Measurements from ENCODE around the gene CYS1.
A peak's percentile ranks its signal among the peaks of the same experiment; 100 is the strongest.

CYS1 gene

GRCh38 chr2:10091182-10091888 lies 11.1 kb upstream of the CYS1 start:
- DNase-seq, result no peak

- DNase-seq, result no peak
Measured at GRCh38 chr2:10089565-10090190, 9.5 kb upstream of the CYS1 start.

GRCh38 chr2:10087360-10087759 lies 7.1 kb upstream of the CYS1 start:
- DNase-seq, result no peak

- no peak for DNase-seq
Measured at GRCh38 chr2:10086950-10087349, 6.7 kb upstream of the CYS1 start.

- no peak for DNase-seq
Measured at GRCh38 chr2:10085668-10086059, 5.5 kb upstream of the CYS1 start.

GRCh38 chr2:10085043-10085667 lies 4.9 kb upstream of the CYS1 start:
- DNase-seq, result no peak

- no peak for DNase-seq
Measured at GRCh38 chr2:10084223-10084865, 4.1 kb upstream of the CYS1 start.

GRCh38 chr2:10083692-10084211 lies 3.5 kb upstream of the CYS1 start:
- DNase-seq, result no peak

- no peak for DNase-seq
Measured at GRCh38 chr2:10083046-10083445, 2.8 kb upstream of the CYS1 start.

- DNase-seq, result peak; percentile 17
Measured at GRCh38 chr2:10080536-10081304, 509 bp upstream of the CYS1 start.

GRCh38 chr2:10079266-10079869 lies 843 bp downstream of the CYS1 start:
- no peak for DNase-seq

- DNase-seq, result no peak
Measured at GRCh38 chr2:10078704-10079265, 1.4 kb downstream of the CYS1 start.

GRCh38 chr2:10078001-10078400 lies 2.2 kb downstream of the CYS1 start:
- DNase-seq, result no peak

GRCh38 chr2:10076988-10077527 lies 3.2 kb downstream of the CYS1 start:
- DNase-seq, result no peak

- DNase-seq, result no peak
Measured at GRCh38 chr2:10076511-10076910, 3.7 kb downstream of the CYS1 start.

GRCh38 chr2:10075571-10076209 lies 4.5 kb downstream of the CYS1 start:
- DNase-seq, result no peak

GRCh38 chr2:10075101-10075500 lies 5.1 kb downstream of the CYS1 start:
- no peak for DNase-seq

GRCh38 chr2:10073706-10074105 lies 6.5 kb downstream of the CYS1 start:
- no peak for DNase-seq

GRCh38 chr2:10072656-10073480 lies 7.3 kb downstream of the CYS1 start:
- peak; percentile 66 for DNase-seq

- no peak for DNase-seq
Measured at GRCh38 chr2:10071595-10071994, 8.6 kb downstream of the CYS1 start.
